ENCODE measurements around the gene SLC12A7. TPM values are rescaled to one million over a fixed set of nuclear protein-coding genes. Genes with fewer than 3 reads are reported as not detected.
"Not testable (repeated sequence)": the region's sequence is repeated elsewhere in the genome, so short reads cannot be mapped to it uniquely, and the experiment has no call there.

Gene SLC12A7
- polyA plus RNA-seq, 1 donor: 8.0 TPM

GRCh38 chr5:1007681-1008450 lies 104.0 kb downstream of the SLC12A7 start:
- DNase-seq (ENCODE audit: low read depth): no peak

DNA sequence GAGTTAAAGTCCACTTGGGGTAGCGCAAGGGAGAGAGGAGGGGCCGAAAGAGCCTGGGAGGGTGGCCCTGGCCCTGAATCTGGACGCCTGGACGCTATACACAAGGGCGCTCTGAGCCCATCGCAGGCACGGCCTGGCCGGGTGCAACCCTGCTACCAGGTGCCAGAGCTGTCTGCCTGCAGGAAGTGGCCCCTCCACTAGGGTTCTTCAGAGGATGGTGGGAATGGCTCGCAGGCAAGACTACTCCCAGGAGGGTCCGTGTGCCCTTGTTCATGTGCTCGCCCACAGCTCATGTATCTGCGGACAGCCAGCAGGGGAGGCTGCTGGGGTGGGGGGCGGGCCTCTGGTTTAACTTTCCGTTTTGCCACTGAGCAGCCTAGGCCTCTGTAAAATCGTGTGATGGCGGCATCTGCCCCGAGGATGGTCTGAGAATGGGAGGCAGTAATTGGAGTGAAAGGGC lies 104.6 kb downstream of the SLC12A7 start:
- DNase-seq (ENCODE audit: low read depth): no peak

DNA sequence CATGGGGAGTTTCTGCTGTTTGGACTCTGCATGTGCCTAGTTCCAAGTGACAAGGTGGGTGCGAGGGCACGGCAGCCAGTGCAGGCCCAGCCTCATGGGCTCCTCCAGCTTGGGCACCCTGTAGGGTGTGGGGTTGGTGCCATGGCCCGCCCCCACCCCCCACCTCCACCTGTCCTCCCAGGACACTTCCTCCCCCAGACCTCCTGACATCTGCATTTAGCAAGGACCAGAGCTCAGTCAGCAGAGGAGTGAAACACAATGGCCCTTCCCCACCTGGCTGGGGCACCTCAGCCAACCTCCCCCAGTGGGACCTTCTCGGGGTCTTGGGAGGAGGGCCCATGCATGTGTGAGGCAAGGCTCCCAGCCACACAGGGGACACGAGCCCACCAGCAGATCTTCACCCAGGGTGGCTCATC lies 105.2 kb downstream of the SLC12A7 start:
- DNase-seq (ENCODE audit: low read depth): no peak

- no peak for DNase-seq (ENCODE audit: low read depth)
Observed at GRCh38 chr5:1005904-1006655, 105.8 kb downstream of the SLC12A7 start.

DNA sequence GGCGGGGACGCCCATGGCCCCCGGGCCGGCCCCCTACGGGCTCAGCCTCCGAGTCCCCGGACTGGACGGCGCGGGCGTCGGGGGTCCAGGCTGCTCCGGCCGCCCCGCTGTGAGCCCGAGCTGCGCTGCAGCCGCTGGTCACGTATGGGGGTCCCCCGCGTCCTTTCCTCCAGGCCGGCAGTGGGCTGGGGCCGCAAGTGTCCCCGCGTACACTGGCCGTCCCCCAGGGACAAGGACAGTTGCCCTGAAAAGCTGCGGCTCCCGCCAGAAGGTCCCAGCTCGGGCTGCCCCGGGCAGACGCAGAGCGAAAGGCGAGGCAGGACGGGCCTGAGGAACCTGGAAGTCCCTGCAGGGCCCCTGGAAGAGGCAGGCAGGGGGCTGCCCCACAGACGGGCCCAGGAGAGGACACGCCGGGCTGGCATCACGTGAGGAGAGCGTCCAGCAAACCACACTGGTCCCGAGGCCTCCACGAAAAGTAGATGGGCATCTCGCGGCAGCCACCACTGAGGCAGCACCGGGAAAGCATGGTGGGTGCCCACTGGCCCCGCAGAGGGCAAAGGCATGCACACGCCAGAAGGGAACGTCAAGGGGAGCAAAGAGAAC lies 106.5 kb downstream of the SLC12A7 start:
- no peak for DNase-seq (ENCODE audit: low read depth)

DNA sequence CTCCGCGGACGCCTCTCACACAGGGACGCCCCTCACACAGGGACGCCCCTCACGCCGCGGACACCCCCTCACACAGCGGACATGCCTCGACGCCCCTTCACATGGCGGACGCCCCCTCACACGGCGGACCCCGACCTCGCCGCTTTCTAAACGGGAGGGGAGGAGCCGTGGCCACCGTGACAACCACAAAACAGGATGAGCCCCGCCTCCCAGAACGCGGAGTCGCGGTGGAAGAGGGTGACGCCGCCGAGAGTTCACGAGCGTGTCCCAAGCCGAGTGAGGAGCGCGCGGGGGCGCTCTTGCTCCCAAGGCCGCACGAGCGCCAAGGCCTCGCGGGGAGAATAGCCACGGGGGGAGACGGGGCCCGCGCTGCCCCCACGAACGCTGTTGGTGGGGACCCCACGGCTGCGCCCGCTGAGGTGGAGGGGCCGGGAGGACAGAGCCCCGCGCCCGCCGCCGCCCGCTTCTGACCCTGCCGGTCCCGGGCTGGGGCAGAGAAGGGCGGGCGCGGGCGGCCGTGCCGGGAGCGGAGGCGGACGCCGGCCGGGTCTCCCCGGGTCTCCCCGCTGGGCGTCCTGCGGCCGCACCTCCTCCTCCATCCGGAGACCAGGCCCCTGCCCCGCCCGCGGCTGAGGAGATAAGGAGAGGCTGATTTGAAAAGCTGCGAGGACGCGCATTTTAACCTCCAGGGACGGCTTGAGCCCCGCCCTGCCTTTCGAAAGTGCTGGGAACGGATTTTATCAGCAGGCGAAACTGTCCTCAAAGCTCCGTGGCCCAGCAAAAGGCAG lies 107.2 kb downstream of the SLC12A7 start:
- no peak for DNase-seq (ENCODE audit: low read depth)

DNA sequence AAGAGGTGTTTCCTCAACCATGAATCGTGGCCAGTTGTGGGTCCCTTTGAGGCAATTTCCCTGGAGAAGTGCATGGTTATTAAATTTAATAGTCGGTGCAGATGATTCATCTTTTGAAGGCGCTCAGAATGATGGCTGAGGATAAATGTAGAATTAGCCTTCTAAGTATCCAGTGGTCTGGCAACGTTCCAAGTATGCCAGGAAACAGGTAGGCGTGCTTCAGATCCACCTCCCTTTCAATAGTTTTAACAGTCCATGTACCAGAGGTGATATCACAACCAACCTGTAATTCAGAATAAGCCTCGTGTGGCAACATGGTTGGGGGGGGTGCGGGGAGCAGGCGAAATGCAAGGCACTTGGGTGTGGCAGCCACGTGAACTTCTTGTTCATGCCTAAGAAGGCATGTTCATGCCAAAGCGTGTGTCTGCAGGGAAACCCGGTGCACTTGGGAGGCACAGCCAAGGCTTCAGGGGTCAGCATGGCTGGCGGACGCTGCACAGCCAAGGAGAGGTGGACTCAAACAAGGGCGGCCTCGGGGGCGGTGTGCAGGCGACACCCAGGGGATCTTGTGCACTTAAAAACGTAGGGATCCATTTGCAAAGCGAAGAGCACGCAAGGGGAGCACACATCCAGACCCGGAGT lies 108.4 kb downstream of the SLC12A7 start:
- no peak for DNase-seq (ENCODE audit: low read depth)

- no peak for DNase-seq (ENCODE audit: low read depth)
Observed at GRCh38 chr5:1002836-1003235, 109.0 kb downstream of the SLC12A7 start.

- no peak for DNase-seq (ENCODE audit: low read depth)
Observed at GRCh38 chr5:1002271-1002546, 109.7 kb downstream of the SLC12A7 start.

GRCh38 chr5:1001406-1002270 lies 110.2 kb downstream of the SLC12A7 start:
- DNase-seq (ENCODE audit: low read depth): no peak

DNA sequence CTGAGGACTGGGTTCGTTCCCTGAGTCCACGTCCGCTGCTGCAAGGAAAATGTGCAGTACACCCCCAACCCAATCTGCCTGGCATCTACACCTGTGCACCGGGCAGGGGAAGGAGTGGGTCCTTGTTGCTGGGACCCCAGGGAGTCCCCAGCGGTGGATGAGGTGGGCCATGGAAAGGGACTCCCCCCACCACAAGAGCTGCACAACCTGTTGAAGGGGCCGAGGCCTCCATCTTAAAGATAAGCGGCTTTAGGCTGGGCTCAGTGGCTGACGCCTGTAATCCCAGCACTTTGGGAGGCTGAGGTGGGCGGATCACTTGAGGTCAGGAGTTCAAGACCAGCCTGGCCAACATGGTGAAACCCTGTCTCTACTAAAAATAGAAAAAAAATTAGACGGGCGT lies 111.0 kb downstream of the SLC12A7 start:
- not testable (repeated sequence) for DNase-seq (ENCODE audit: low read depth)

Other genes with a start within 250 kb of the SLC12A7 start
- 26.9 TPM for gene BRD9, start 219.3 kb downstream of the SLC12A7 start, polyA plus RNA-seq (ENCODE audit: insufficient read length)
- gene TRIP13, start 219.2 kb downstream of the SLC12A7 start, polyA plus RNA-seq (ENCODE audit: insufficient read length): 6.6 TPM
- gene NKD2, start 103.3 kb downstream of the SLC12A7 start, polyA plus RNA-seq (ENCODE audit: insufficient read length): 2.4 TPM
- not detected for gene SLC6A19, start 89.5 kb upstream of the SLC12A7 start, polyA plus RNA-seq (ENCODE audit: insufficient read length)
- not detected for gene SLC6A18, start 113.3 kb upstream of the SLC12A7 start, polyA plus RNA-seq (ENCODE audit: insufficient read length)
- not detected for gene TERT, start 183.0 kb upstream of the SLC12A7 start, polyA plus RNA-seq (ENCODE audit: insufficient read length)
- 45.5 TPM for gene CLPTM1L, start 233.0 kb upstream of the SLC12A7 start, polyA plus RNA-seq (ENCODE audit: insufficient read length)

Measured in forelimb muscle (tissue), 1 donor.